ENCODE measurements around the gene RHAG. TPM values are rescaled to one million over a fixed set of nuclear protein-coding genes. Genes with fewer than 3 reads are reported as not detected.
"Not testable (repeated sequence)": the region's sequence is repeated elsewhere in the genome, so short reads cannot be mapped to it uniquely, and the experiment has no call there.

The RHAG gene
- total and polyA plus RNA-seq, 2 donors (not counting 1 experiment from before 2014, with no cell fraction given) = not detected

GRCh38 chr6:49587262-49587661 is 49.4 kb downstream of the RHAG start:
- H3K4me2 ChIP-seq (replicated peaks; ENCODE audit: low read depth, low read length, poor library complexity, severe bottlenecking); ATAC-seq (ENCODE audit: low read depth); H3K9me3 ChIP-seq (ENCODE audit: control extremely low read depth in 1 of 3, control insufficient read depth in 2 of 3, insufficient read depth in 1 of 3, low read length in 2 of 3); H3K27ac Mint-ChIP-seq; H2AFZ ChIP-seq (ENCODE audit: insufficient read depth, low read depth, low read length, poor library complexity, severe bottlenecking); H3K79me2 ChIP-seq (ENCODE audit: control insufficient read depth, insufficient read depth, low read length); H3K9ac ChIP-seq (ENCODE audit: low read length); H3K4me1 ChIP-seq (ENCODE audit: control insufficient read depth in 2 of 2, insufficient read depth in 2 of 2, low read length in 2 of 2); DNase-seq; H4K20me1 ChIP-seq (ENCODE audit: control insufficient read depth, insufficient read depth, low read length, poor library complexity, severe bottlenecking); intact Hi-C loops (cut with micrococcal nuclease); CTCF ChIA-PET; H3K4me3 Mint-ChIP-seq; H3K27me3 ChIP-seq (replicated peaks in 1 of 4; ENCODE audit: control extremely low read depth in 1 of 4, control insufficient read depth in 3 of 4, insufficient read depth in 4 of 4, low read length in 3 of 4); H3K4me1 Mint-ChIP-seq; H3K9me3 Mint-ChIP-seq (ENCODE audit: insufficient read depth); H3K27ac ChIP-seq (ENCODE audit: low read length in 2 of 2); H3K27me3 Mint-ChIP-seq; H3K36me3 ChIP-seq (replicated peaks in 1 of 2; ENCODE audit: control extremely low read depth in 1 of 2, control insufficient read depth in 1 of 2, extremely low read depth in 1 of 2, insufficient read depth in 2 of 2, low read length in 1 of 2); POLR2A ChIA-PET; H3K4me3 ChIP-seq (ENCODE audit: control extremely low read depth in 1 of 5, extremely low read depth in 1 of 5, insufficient read depth in 1 of 5, low read depth in 2 of 5, low read length in 4 of 5): not testable (repeated sequence)
- WGBS (ENCODE audit: insufficient coverage) = 92% methylated on average over 5 of the region's 5 CpGs

- DNase-seq = no peak
- ChIA-PET CTCF (no interaction called here), POLR2A (no interaction called here)
- Histone ChIP-seq H3K9me3 (ENCODE audit: control extremely low read depth in 1 of 3, control insufficient read depth in 2 of 3, insufficient read depth in 1 of 3, low read length in 2 of 3) (no peaks in the 10 kb centered on the region), H3K36me3 (replicated peaks in 1 of 2; ENCODE audit: control extremely low read depth in 1 of 2, control insufficient read depth in 1 of 2, extremely low read depth in 1 of 2, insufficient read depth in 2 of 2, low read length in 1 of 2) (no peaks in the 10 kb centered on the region), H3K4me1 (ENCODE audit: control insufficient read depth in 2 of 2, insufficient read depth in 2 of 2, low read length in 2 of 2) (no peaks in the 10 kb centered on the region), H3K79me2 (ENCODE audit: control insufficient read depth, insufficient read depth, low read length) (no peaks in the 10 kb centered on the region), H3K27me3 (replicated peaks in 1 of 4; ENCODE audit: control extremely low read depth in 1 of 4, control insufficient read depth in 3 of 4, insufficient read depth in 4 of 4, low read length in 3 of 4) (no peaks in the 10 kb centered on the region), H3K4me2 (replicated peaks; ENCODE audit: low read depth, low read length, poor library complexity, severe bottlenecking) (no peak overlapping the region), H3K4me3 (ENCODE audit: control extremely low read depth in 1 of 5, extremely low read depth in 1 of 5, insufficient read depth in 1 of 5, low read depth in 2 of 5, low read length in 4 of 5) (no peak overlapping the region), H2AFZ (ENCODE audit: insufficient read depth, low read depth, low read length, poor library complexity, severe bottlenecking) (no peak overlapping the region), H3K9ac (ENCODE audit: low read length) (no peak overlapping the region), H3K27ac (ENCODE audit: low read length in 2 of 2) (no peak overlapping the region), H4K20me1 (ENCODE audit: control insufficient read depth, insufficient read depth, low read length, poor library complexity, severe bottlenecking) (no peaks in the 10 kb centered on the region)
- Mint-ChIP-seq H3K27me3 (peaks cover 3% of the 10 kb centered on the region), H3K27ac (no peak overlapping the region), H3K4me1 (no peaks in the 10 kb centered on the region), H3K9me3 (ENCODE audit: insufficient read depth) (no peaks in the 10 kb centered on the region), H3K4me3 (no peak overlapping the region)
- ATAC-seq (ENCODE audit: low read depth) = no peak
- no CpG with 5 or more reads among the region's 1 CpG for WGBS (ENCODE audit: insufficient coverage)
- intact Hi-C loops (cut with micrococcal nuclease) = no loop called here
- TF ChIP-seq CTCF (IDR thresholded peaks at IDR 0.05) = no peak
- TF ChIP-seq EZH2 (IDR thresholded peaks at IDR 0.05; ENCODE audit: borderline replicate concordance, insufficient read depth, low read depth, low read length, poor library complexity, severe bottlenecking) = no peak
Measured at GRCh38 chr6:49582529-49582928, 54.1 kb downstream of the RHAG start.

All from B cell (primary cell).